ENCODE data around the gene NOTCH2.

Gene NOTCH2

GRCh38 chr1:119882132-119883049, 187.1 kb downstream of the NOTCH2 start:
- DNase-seq (ENCODE audit: low read depth in 2 of 3, low spot score in 1 of 3): no peak

- DNase-seq (ENCODE audit: low read depth in 2 of 3, low spot score in 1 of 3): no peak
Observed at GRCh38 chr1:119879510-119880434, 189.7 kb downstream of the NOTCH2 start.

GRCh38 chr1:119878171-119878570, 191.3 kb downstream of the NOTCH2 start:
- no peak for DNase-seq (ENCODE audit: low read depth in 2 of 3, low spot score in 1 of 3)

DNA sequence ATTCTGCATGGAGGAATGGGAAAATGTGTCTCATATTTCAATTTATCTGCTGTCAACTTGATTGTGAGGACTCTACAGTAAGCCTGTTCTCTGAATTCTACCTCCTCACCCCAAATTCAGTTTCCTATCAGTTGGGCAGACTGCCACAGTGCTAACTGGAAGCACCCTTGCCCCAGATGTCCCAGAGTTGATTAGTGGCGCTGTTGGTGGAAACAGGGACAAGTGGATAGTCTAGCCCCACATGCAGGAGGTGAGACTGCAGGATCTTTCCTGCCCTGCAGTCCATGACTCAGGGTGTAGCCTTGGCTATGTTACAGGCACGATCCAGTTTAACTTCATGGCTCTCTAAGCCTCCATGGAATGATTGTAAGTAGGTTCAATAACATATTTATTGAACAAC, 195.3 kb downstream of the NOTCH2 start:
- DNase-seq (ENCODE audit: low read depth in 2 of 3, low spot score in 1 of 3): no peak

- no peak for DNase-seq (ENCODE audit: low read depth in 2 of 3, low spot score in 1 of 3)
Observed at GRCh38 chr1:119873135-119874015, 196.1 kb downstream of the NOTCH2 start.

DNA sequence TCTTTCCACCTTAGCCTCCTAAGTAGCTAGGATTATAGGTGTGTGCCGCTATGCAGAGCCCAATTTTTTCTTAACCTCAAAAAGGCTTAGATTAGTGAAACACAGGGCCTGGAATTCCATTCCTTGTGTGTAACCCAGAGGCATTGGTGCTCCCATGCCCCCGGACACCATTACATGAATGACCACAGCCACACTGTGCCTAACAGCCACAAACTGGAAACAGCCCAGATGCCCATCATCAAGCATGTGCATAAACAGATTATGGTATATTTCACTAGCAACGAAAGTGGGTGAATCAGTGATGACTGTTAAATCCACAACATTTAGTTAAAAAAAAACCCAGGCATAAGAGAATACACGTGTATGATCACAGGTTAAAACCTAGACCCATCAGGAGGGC, 197.6 kb downstream of the NOTCH2 start:
- no peak for DNase-seq (ENCODE audit: low read depth in 2 of 3, low spot score in 1 of 3)

- peak; percentile 43 to 80 (median 61) for DNase-seq (ENCODE audit: low read depth in 2 of 3, low spot score in 1 of 3)
Observed at GRCh38 chr1:119870917-119871596, 198.4 kb downstream of the NOTCH2 start.

GRCh38 chr1:119869995-119870394, 199.5 kb downstream of the NOTCH2 start:
- no peak for DNase-seq (ENCODE audit: low read depth in 2 of 3, low spot score in 1 of 3)

- DNase-seq (ENCODE audit: low read depth in 2 of 3, low spot score in 1 of 3): no peak
Observed at GRCh38 chr1:119868176-119868575, 201.3 kb downstream of the NOTCH2 start.

DNA sequence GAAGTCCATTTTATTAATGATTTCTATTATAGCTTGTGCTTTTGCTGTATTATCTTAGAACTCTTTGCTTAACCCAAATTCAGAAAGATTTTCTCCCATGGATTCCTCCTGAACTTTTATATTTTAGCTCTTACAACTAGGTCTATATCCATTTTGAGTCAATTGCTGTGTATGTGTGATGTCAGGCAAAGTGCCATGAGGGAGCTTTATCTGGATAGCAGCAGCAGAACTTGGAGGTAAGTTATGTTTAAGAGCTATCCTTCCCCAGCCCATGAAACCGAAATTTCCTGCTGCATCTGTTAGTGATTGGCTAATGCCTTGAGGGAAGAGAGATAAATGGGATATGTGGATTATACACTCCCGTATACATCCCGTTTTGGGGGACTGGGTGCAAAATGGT, 203.0 kb downstream of the NOTCH2 start:
- DNase-seq (ENCODE audit: low read depth in 2 of 3, low spot score in 1 of 3): no peak

DNA sequence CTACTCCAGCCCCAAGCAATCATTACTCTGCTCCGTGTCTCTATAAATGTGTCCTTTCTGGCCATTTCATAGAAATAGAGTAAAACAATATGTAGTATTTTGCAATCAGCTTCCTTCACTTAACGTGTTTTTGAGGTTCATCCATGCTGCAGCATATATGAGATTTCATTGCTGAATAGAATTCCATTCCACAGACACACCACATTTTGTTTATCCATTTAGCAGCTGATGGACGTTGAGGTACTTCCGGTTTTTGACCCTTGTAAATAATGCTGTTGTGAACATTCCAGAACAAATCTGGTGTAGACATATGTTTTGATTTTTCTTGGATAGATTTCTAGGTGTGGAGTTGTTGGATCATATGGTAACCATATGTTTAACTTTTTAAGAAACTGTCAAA, 203.8 kb downstream of the NOTCH2 start:
- DNase-seq (ENCODE audit: low read depth in 2 of 3, low spot score in 1 of 3): no peak

- DNase-seq (ENCODE audit: low read depth in 2 of 3, low spot score in 1 of 3): no peak
Observed at GRCh38 chr1:119862276-119862675, 207.2 kb downstream of the NOTCH2 start.

Measured in stimulated activated CD4-positive, alpha-beta T cell treated with anti-CD3 and anti-CD28 coated beads, Interleukin-12 subunit alpha, Interleukin-12 subunit beta, amount 100 ng/mL, for 48 hours (primary cell).